ENCODE results near the gene PEPD. TPM values are rescaled to one million over a fixed set of nuclear protein-coding genes. Genes with fewer than 3 reads are reported as not detected.

The PEPD gene
- total and polyA plus RNA-seq, 10 of the 15 experiments (the other 5 are each of a cell fraction or from before 2014, with no cell fraction given), result 1.4 to 52.0 (median 20.2) TPM

DNA sequence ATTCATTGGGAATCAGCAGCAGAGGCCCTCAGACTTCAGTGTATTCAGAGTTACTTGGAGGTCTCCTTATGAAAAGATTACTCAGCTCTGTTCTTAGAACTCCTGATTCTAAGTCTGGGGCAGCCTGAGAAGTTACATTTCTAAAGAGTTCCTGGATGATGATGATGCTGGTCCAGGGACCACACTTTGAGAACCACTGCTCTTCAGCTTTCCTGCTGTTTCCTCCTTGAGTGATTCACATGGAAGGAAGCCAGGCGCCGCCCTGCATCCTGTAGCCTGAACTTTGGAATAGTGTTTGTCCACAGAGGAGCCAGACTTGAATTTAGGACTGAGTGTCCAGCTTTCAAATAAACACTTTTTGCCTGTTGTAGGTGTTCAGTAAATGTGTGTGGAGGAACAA, 145.2 kb downstream of the PEPD start:
- ChIA-PET RAD21 (ENCODE audit: unreplicated experiment) (no interaction called here), POLR2A (no interaction called here), SMC1A (ENCODE audit: uncharacterized antibody, unreplicated experiment) (interaction anchor here (0.6 to 1.2 kb wide), 3 partner anchors 9 to 583 kb away, joined by 3 read pairs; no protein-coding TSS in a partner anchor), CTCF (interaction anchor here (0.7 to 1.1 kb wide), 4 partner anchors 18 to 51 kb away, joined by 3 read pairs; no protein-coding TSS in a partner anchor)
- no TSS peak for BruUV-seq (replicated peaks)
- no peak for FAIRE-seq
- Histone ChIP-seq H3K27ac (ENCODE audit: control insufficient read depth, insufficient read depth) (no peak overlapping the region), H3K9me3 (replicated peaks; ENCODE audit: control insufficient read depth, insufficient read depth, low read length) (no peaks in the 10 kb centered on the region), H2AFZ (ENCODE audit: control insufficient read depth, low read depth, low read length) (no peak overlapping the region), H3K36me3 (ENCODE audit: control insufficient read depth in 2 of 2, insufficient read depth in 2 of 2, low read length in 1 of 2) (peaks cover 7 to 10% of the 10 kb centered on the region in 2 experiments; a peak in 2 of 4 replicates), H3K79me2 (ENCODE audit: control insufficient read depth, insufficient read depth, low read length) (peaks cover 58% of the 10 kb centered on the region), H3K27me3 (replicated peaks in 1 of 2; ENCODE audit: control insufficient read depth in 2 of 2, insufficient read depth in 2 of 2, low read length in 1 of 2) (no peaks in the 10 kb centered on the region), H3K4me1 (ENCODE audit: control insufficient read depth, insufficient read depth, low read length) (no peaks in the 10 kb centered on the region; the same call in 1 of the 2 replicates), H3K4me2 (ENCODE audit: control insufficient read depth, insufficient read depth) (peak overlapping the region; percentile 11; the same call in 1 of the 2 replicates), H3K9ac (ENCODE audit: control insufficient read depth, insufficient read depth, low read length) (no peak overlapping the region), H4K20me1 (ENCODE audit: control insufficient read depth, insufficient read depth) (peaks cover 12% of the 10 kb centered on the region; the same call in 1 of the 2 replicates), H3K4me3 (peak overlapping the region; percentile 35; the same call in 1 of the 2 replicates)
- TF ChIP-seq ETV6 (conservative IDR thresholded peaks at IDR 0.05 in 1 of 2, IDR thresholded peaks at IDR 0.05 in 1 of 2; ENCODE audit: borderline replicate concordance in 1 of 2, low read depth in 1 of 2), result no peak
- TF ChIP-seq, protein P1, sequence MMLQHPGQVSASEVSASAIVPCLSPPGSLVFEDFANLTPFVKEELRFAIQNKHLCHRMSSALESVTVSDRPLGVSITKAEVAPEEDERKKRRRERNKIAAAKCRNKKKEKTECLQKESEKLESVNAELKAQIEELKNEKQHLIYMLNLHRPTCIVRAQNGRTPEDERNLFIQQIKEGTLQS (IDR thresholded peaks at IDR 0.05; ENCODE audit: borderline replicate concordance, extremely low read depth, low read depth, low read length), result no peak
- TF ChIP-seq, protein P2, sequence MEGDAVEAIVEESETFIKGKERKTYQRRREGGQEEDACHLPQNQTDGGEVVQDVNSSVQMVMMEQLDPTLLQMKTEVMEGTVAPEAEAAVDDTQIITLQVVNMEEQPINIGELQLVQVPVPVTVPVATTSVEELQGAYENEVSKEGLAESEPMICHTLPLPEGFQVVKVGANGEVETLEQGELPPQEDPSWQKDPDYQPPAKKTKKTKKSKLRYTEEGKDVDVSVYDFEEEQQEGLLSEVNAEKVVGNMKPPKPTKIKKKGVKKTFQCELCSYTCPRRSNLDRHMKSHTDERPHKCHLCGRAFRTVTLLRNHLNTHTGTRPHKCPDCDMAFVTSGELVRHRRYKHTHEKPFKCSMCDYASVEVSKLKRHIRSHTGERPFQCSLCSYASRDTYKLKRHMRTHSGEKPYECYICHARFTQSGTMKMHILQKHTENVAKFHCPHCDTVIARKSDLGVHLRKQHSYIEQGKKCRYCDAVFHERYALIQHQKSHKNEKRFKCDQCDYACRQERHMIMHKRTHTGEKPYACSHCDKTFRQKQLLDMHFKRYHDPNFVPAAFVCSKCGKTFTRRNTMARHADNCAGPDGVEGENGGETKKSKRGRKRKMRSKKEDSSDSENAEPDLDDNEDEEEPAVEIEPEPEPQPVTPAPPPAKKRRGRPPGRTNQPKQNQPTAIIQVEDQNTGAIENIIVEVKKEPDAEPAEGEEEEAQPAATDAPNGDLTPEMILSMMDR (IDR thresholded peaks at IDR 0.05 in 2 of 3, conservative IDR thresholded peaks at IDR 0.05 in 1 of 3; ENCODE audit: control insufficient read depth in 2 of 3, extremely low read depth in 1 of 3, insufficient read depth in 1 of 3, low read depth in 3 of 3, low read length in 3 of 3), result no peak
- no peak for TF ChIP-seq POLR2AphosphoS5 (IDR thresholded peaks at IDR 0.05; ENCODE audit: low read length)
- TF ChIP-seq IKZF1 (conservative IDR thresholded peaks at IDR 0.05), result no peak
- no peak for TF ChIP-seq ZBED1 (IDR thresholded peaks at IDR 0.05; ENCODE audit: borderline replicate concordance)
- TF ChIP-seq ZNF24 (IDR thresholded peaks at IDR 0.05), result no peak
- no peak for TF ChIP-seq NBN (IDR thresholded peaks at IDR 0.05)
- TF ChIP-seq HDAC6 (IDR thresholded peaks at IDR 0.05; ENCODE audit: unreplicated experiment), result no peak
- no peak for TF ChIP-seq FOXM1 (IDR thresholded peaks at IDR 0.05; ENCODE audit: low read depth, low read length)
- no peak for TF ChIP-seq SMAD1 (IDR thresholded peaks at IDR 0.05; ENCODE audit: low read depth, partially characterized antibody)
- TF ChIP-seq ZNF207 (IDR thresholded peaks at IDR 0.05; ENCODE audit: borderline replicate concordance), result no peak
- TF ChIP-seq CBFB (IDR thresholded peaks at IDR 0.05; ENCODE audit: low read depth), result no peak
- TF ChIP-seq SIN3A (IDR thresholded peaks at IDR 0.05; ENCODE audit: low read depth, low read length), result no peak
- intact Hi-C loops (cut with micrococcal nuclease; ENCODE audit: unreplicated experiment), result no loop called here
- no peak for ATAC-seq
- 98% methylated on average over 2 of the region's 2 CpGs for WGBS (ENCODE audit: insufficient coverage, insufficient replicate concordance, low lambda C conversion rate, missing lambda C conversion rate)
- in situ Hi-C loops (cut with MboI), result no loop called here
- no peak for DNase-seq (ENCODE audit: low read depth, low spot score)
